Keratinocyte (primary cell): ENCODE measurements around the gene ANO2. TPM values are rescaled to one million over a fixed set of nuclear protein-coding genes. Genes with fewer than 3 reads are reported as not detected.

Experiments
- DNase-seq: peaks from one replicate; pipeline ENCODE4 v3.0.0-alpha.2; 2011; ENCODE audit warnings: low read depth, missing footprints, low spot score
- FAIRE-seq: peaks from 2 replicates; lab custom pipeline; 2011; peaks lifted over from hg19 to GRCh38; lab: Jason Lieb, UNC
- H2AFZ ChIP-seq: 2 replicates; pipeline ENCODE4 v1.6.0; 2012; ENCODE audit warnings: low read length, control low read depth, inconsistent platforms; ENCODE audit not compliant: control insufficient read depth
- H3K27ac ChIP-seq: 2 replicates; pipeline ENCODE4 v1.5.1; 2011; ENCODE audit warnings: low read length; ENCODE audit not compliant: control insufficient read depth, insufficient read depth
- H3K27me3 ChIP-seq: 3 replicates; pipeline ENCODE4 v1.6.0; 2011; ENCODE audit warnings: low read length; ENCODE audit not compliant: control insufficient read depth, insufficient read depth; ENCODE audit errors: extremely low read depth
- H3K36me3 ChIP-seq, 2 experiments: 2 replicates in 1 of 2; 3 replicates in 1 of 2; pipeline ENCODE4 v1.5.1; 2011; ENCODE audit warnings: low read length in 2 of 2, mild to moderate bottlenecking in 1 of 2; ENCODE audit not compliant: control insufficient read depth in 2 of 2, insufficient read depth in 2 of 2; ENCODE audit errors: extremely low read depth in 1 of 2
- H3K4me1 ChIP-seq: 3 replicates; pipeline ENCODE4 v1.5.1; 2011; ENCODE audit warnings: low read length; ENCODE audit not compliant: control insufficient read depth, insufficient read depth; ENCODE audit errors: extremely low read depth
- H3K4me2 ChIP-seq: 3 replicates; pipeline ENCODE4 v1.6.0; 2011; ENCODE audit warnings: low read depth, low read length; ENCODE audit not compliant: control insufficient read depth, insufficient read depth; ENCODE audit errors: extremely low read depth
- H3K4me3 ChIP-seq, 3 experiments: fragments of 200-600 bp in 1 of 3; sonication (generic) in 1 of 3; 2 replicates in 2 of 3; 3 replicates in 1 of 3; pipeline ENCODE4 v1.5.1; 2011 to 2016; ENCODE audit warnings: low read length in 3 of 3, mild to moderate bottlenecking in 3 of 3, control low read depth in 2 of 3, inconsistent platforms in 1 of 3, low read depth in 1 of 3, mixed read lengths in 1 of 3, mixed run types in 1 of 3, moderate library complexity in 1 of 3; ENCODE audit not compliant: control insufficient read depth in 2 of 3, insufficient read depth in 2 of 3; ENCODE audit errors: extremely low read depth in 1 of 3
- H3K79me2 ChIP-seq: 2 replicates; pipeline ENCODE4 v1.6.0; 2012; ENCODE audit warnings: low read length; ENCODE audit not compliant: control insufficient read depth, insufficient read depth
- H3K9ac ChIP-seq: 3 replicates; pipeline ENCODE4 v1.6.0; 2011; ENCODE audit warnings: low read length; ENCODE audit not compliant: control insufficient read depth, insufficient read depth; ENCODE audit errors: extremely low read depth
- H3K9me1 ChIP-seq: 3 replicates; pipeline ENCODE4 v1.6.0; 2011; ENCODE audit warnings: low read length; ENCODE audit not compliant: control insufficient read depth, insufficient read depth; ENCODE audit errors: extremely low read depth
- H3K9me3 ChIP-seq: 2 replicates; pipeline ENCODE4 v1.5.1; 2012; ENCODE audit warnings: low read depth, low read length; ENCODE audit not compliant: control insufficient read depth
- H4K20me1 ChIP-seq: 3 replicates; pipeline ENCODE4 v1.6.0; 2011; ENCODE audit warnings: low read length; ENCODE audit not compliant: control insufficient read depth, insufficient read depth; ENCODE audit errors: extremely low read depth
- CTCF ChIP-seq, 3 experiments: IDR thresholded peaks in 1 of 3; conservative IDR thresholded peaks in 1 of 3; optimal IDR thresholded peaks in 1 of 3; 2 replicates in 2 of 3; 3 replicates in 1 of 3; pipeline versions ENCODE3 to v1.5.1; 2011; ENCODE audit warnings: low read length in 3 of 3, mild to moderate bottlenecking in 3 of 3, moderate library complexity in 2 of 3, control low read depth in 1 of 3, inconsistent platforms in 1 of 3; ENCODE audit not compliant: insufficient read depth in 2 of 3; ENCODE audit errors: extremely low read depth in 1 of 3
- EZH2 ChIP-seq: IDR thresholded peaks from one replicate; pipeline ENCODE4 v1.6.1; 2012; ENCODE audit warnings: inconsistent platforms, mild to moderate bottlenecking, low read length, moderate library complexity
- dilution Hi-C: fragments of 300-500 bp; cut with MboI; formaldehyde crosslinking; loops from one replicate; pipeline ENCODE4 v1.7.0; 2020; ENCODE audit warnings: low sequenced_read_pairs; ENCODE audit not compliant: extremely low pct_ligation_motif_present
- polyA plus RNA-seq, 5 experiments: library from polyadenylated mRNA; depleted of rRNA in 3 of 5; stranded (reverse) in 3 of 5; stranded (forward) in 1 of 5; unstranded in 1 of 5; fragments of >200 nt; gene quantifications; 1 replicate in 1 of 5; 2 replicates in 3 of 5; 3 replicates in 1 of 5; pipeline versions ENCODE4 v1.2.1 to v1.2.3, GENCODE V29; 2011 to 2012; ENCODE audit warnings: missing spikeins in 2 of 5, low read depth in 1 of 5, low replicate concordance in 1 of 5

Gene ANO2
- polyA plus RNA-seq, 1 donor (not counting 4 experiments of a cell fraction or from before 2014, with no cell fraction given) = 0.14 TPM

GRCh38 chr12:5716201-5716600, 228.9 kb downstream of the ANO2 start:
- DNase-seq = no peak

GRCh38 chr12:5715021-5715420, 230.0 kb downstream of the ANO2 start:
- dilution Hi-C loops = no loop called here

More at GRCh38 chr12:5716201-5716600, 228.9 kb downstream of the ANO2 start:
- Histone ChIP-seq H3K27ac (no peak overlapping the region), H3K9me3 (no peaks in the 10 kb centered on the region), H3K9me1 (no peaks in the 10 kb centered on the region), H3K79me2 (no peaks in the 10 kb centered on the region), H3K36me3 (no peaks in the 10 kb centered on the region), H2AFZ (no peak overlapping the region), H3K4me1 (no peaks in the 10 kb centered on the region), H4K20me1 (no peaks in the 10 kb centered on the region), H3K4me3 (no peak overlapping the region), H3K4me2 (no peak overlapping the region), H3K9ac (no peak overlapping the region), H3K27me3 (no peaks in the 10 kb centered on the region)
- TF ChIP-seq CTCF (optimal IDR thresholded peaks at IDR 0.05 in 1 of 3, IDR thresholded peaks at IDR 0.05 in 1 of 3, conservative IDR thresholded peaks at IDR 0.05 in 1 of 3; ENCODE audit: extremely low read depth in 1 of 3, insufficient read depth in 2 of 3, low read length in 3 of 3) (no peak), EZH2 (no peak)
- dilution Hi-C loops = no loop called here
- no peak for FAIRE-seq

More at GRCh38 chr12:5715021-5715420, 230.0 kb downstream of the ANO2 start:
- no peak for TF ChIP-seq EZH2
- no peak for TF ChIP-seq CTCF (optimal IDR thresholded peaks at IDR 0.05 in 1 of 3, IDR thresholded peaks at IDR 0.05 in 1 of 3, conservative IDR thresholded peaks at IDR 0.05 in 1 of 3; ENCODE audit: extremely low read depth in 1 of 3, insufficient read depth in 2 of 3, low read length in 3 of 3)
- Histone ChIP-seq H3K36me3 (no peaks in the 10 kb centered on the region), H4K20me1 (no peaks in the 10 kb centered on the region), H2AFZ (no peak overlapping the region), H3K27me3 (no peaks in the 10 kb centered on the region), H3K9me1 (no peaks in the 10 kb centered on the region), H3K9ac (no peak overlapping the region), H3K4me2 (no peak overlapping the region), H3K79me2 (no peaks in the 10 kb centered on the region), H3K27ac (no peak overlapping the region), H3K4me3 (no peak overlapping the region), H3K9me3 (no peaks in the 10 kb centered on the region), H3K4me1 (no peaks in the 10 kb centered on the region)
- no peak for FAIRE-seq
- DNase-seq = no peak
